ENCODE results near the gene FASLG.

FASLG gene

GRCh38 chr1:172647110-172647564 is 11.8 kb upstream of the FASLG start:
- DNase-seq = no peak

GRCh38 chr1:172647987-172648386 is 10.9 kb upstream of the FASLG start:
- DNase-seq = no peak

- DNase-seq = no peak
These were observed 8.3 kb upstream of the FASLG start for GRCh38 chr1:172650474-172651193.

- peak; percentile 4 for DNase-seq
These were observed 5.7 kb upstream of the FASLG start for GRCh38 chr1:172653015-172653709.

- DNase-seq = no peak
These were observed 4.4 kb upstream of the FASLG start for GRCh38 chr1:172654535-172654934.

GRCh38 chr1:172656576-172656975 is 2.3 kb upstream of the FASLG start:
- no peak for DNase-seq

GRCh38 chr1:172657586-172657985 is 1.3 kb upstream of the FASLG start:
- no peak for DNase-seq

- DNase-seq = no peak
These were observed 2.2 kb downstream of the FASLG start for GRCh38 chr1:172661107-172661506.

- no peak for DNase-seq
These were observed 3.7 kb downstream of the FASLG start for GRCh38 chr1:172662464-172663109.

GRCh38 chr1:172663732-172664131 is 4.8 kb downstream of the FASLG start:
- DNase-seq = no peak

GRCh38 chr1:172668097-172668496 is 9.2 kb downstream of the FASLG start:
- DNase-seq = no peak

- no peak for DNase-seq
These were observed 10.1 kb downstream of the FASLG start for GRCh38 chr1:172669011-172669410.

- DNase-seq = no peak
These were observed 11.4 kb downstream of the FASLG start for GRCh38 chr1:172670316-172670715.

- DNase-seq = no peak
These were observed 11.9 kb downstream of the FASLG start for GRCh38 chr1:172670791-172671190.

GRCh38 chr1:172671591-172671990 is 12.7 kb downstream of the FASLG start:
- no peak for DNase-seq

- DNase-seq = no peak
These were observed 13.8 kb downstream of the FASLG start for GRCh38 chr1:172672720-172673119.

- no peak for DNase-seq
These were observed 14.9 kb downstream of the FASLG start for GRCh38 chr1:172673761-172674160.

GRCh38 chr1:172674831-172675613 is 16.1 kb downstream of the FASLG start:
- no peak for DNase-seq

- DNase-seq = peak; percentile 61
These were observed 20.3 kb downstream of the FASLG start for GRCh38 chr1:172679000-172679772.

GRCh38 chr1:172680244-172680643 is 21.3 kb downstream of the FASLG start:
- no peak for DNase-seq

- DNase-seq = peak; percentile 76
These were observed 21.9 kb downstream of the FASLG start for GRCh38 chr1:172680733-172681275.

- DNase-seq = no peak
These were observed 23.9 kb downstream of the FASLG start for GRCh38 chr1:172682812-172683211.

All from NCI-H2029 (cell line).